ENCODE results near the gene PAK1IP1. TPM values are rescaled to one million over a fixed set of nuclear protein-coding genes. Genes with fewer than 3 reads are reported as not detected.
"Not testable (repeated sequence)": the region's sequence is repeated elsewhere in the genome, so short reads cannot be mapped to it uniquely, and the experiment has no call there.

The PAK1IP1 gene
- total RNA-seq, 1 donor from 2014 or later, result 15.5 TPM

GRCh38 chr6:10749734-10750133, 55.0 kb downstream of the PAK1IP1 start:
- no peaks in the 10 kb centered on the region for H3K27me3 Mint-ChIP-seq (ENCODE audit: low read depth)
- no peak for DNase-seq (ENCODE audit: low spot score in 2 of 2, unreplicated experiment in 2 of 2)
- TF ChIP-seq, protein P1, sequence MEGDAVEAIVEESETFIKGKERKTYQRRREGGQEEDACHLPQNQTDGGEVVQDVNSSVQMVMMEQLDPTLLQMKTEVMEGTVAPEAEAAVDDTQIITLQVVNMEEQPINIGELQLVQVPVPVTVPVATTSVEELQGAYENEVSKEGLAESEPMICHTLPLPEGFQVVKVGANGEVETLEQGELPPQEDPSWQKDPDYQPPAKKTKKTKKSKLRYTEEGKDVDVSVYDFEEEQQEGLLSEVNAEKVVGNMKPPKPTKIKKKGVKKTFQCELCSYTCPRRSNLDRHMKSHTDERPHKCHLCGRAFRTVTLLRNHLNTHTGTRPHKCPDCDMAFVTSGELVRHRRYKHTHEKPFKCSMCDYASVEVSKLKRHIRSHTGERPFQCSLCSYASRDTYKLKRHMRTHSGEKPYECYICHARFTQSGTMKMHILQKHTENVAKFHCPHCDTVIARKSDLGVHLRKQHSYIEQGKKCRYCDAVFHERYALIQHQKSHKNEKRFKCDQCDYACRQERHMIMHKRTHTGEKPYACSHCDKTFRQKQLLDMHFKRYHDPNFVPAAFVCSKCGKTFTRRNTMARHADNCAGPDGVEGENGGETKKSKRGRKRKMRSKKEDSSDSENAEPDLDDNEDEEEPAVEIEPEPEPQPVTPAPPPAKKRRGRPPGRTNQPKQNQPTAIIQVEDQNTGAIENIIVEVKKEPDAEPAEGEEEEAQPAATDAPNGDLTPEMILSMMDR (IDR thresholded peaks at IDR 0.05; ENCODE audit: unreplicated experiment), result no peak
- peak overlapping the region; percentile 96 for H3K4me3 Mint-ChIP-seq
- peaks cover 14% of the 10 kb centered on the region for H3K36me3 Mint-ChIP-seq
- peaks cover 27% of the 10 kb centered on the region for H3K4me1 Mint-ChIP-seq
- H3K27ac Mint-ChIP-seq, result peak overlapping the region; percentile 86
- no peaks in the 10 kb centered on the region for H3K9me3 Mint-ChIP-seq

DNA sequence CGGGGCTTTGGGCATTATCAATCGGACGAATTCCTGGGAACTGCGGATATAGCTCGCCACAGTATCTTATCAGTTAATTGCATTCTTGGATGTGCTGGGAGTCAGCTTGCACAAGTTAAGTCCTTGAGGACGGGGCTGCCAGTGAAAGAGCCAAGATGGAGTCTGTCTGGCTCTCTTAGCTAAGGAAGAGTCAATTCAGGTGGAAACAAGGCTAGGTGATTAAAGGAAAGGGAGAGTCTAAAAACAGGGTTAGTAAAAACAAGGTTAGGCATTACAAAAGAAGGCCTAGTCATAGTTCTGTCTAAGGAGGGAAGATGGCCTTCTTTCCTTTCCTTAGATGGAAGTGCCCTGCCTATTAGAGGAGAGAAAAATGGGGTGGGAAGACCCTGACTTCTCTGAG, 55.8 kb downstream of the PAK1IP1 start:
- peak overlapping the region; percentile 86 for H3K27ac Mint-ChIP-seq
- not testable (repeated sequence) for DNase-seq (ENCODE audit: low spot score in 2 of 2, unreplicated experiment in 2 of 2); H3K4me3 Mint-ChIP-seq; H3K27me3 Mint-ChIP-seq (ENCODE audit: low read depth); H3K9me3 Mint-ChIP-seq
- H3K36me3 Mint-ChIP-seq, result peaks cover 21% of the 10 kb centered on the region
- peaks cover 27% of the 10 kb centered on the region for H3K4me1 Mint-ChIP-seq

- not testable (repeated sequence) for H3K27ac Mint-ChIP-seq; H3K27me3 Mint-ChIP-seq (ENCODE audit: low read depth); DNase-seq (ENCODE audit: low spot score in 2 of 2, unreplicated experiment in 2 of 2); H3K4me3 Mint-ChIP-seq; H3K9me3 Mint-ChIP-seq
- peaks cover 25% of the 10 kb centered on the region for H3K4me1 Mint-ChIP-seq
- H3K36me3 Mint-ChIP-seq, result peaks cover 26% of the 10 kb centered on the region
Measured at GRCh38 chr6:10751757-10752156, 57.0 kb downstream of the PAK1IP1 start.

- no peak overlapping the region for H3K4me3 Mint-ChIP-seq
Measured at GRCh38 chr6:10756085-10756484, 61.3 kb downstream of the PAK1IP1 start.

More at GRCh38 chr6:10756085-10756484, 61.3 kb downstream of the PAK1IP1 start:
- Mint-ChIP-seq H3K36me3 (peaks cover 44% of the 10 kb centered on the region), H3K27me3 (ENCODE audit: low read depth) (no peaks in the 10 kb centered on the region), H3K4me1 (peaks cover 10% of the 10 kb centered on the region), H3K9me3 (no peaks in the 10 kb centered on the region), H3K27ac (no peak overlapping the region)
- TF ChIP-seq, protein P1 (IDR thresholded peaks at IDR 0.05; ENCODE audit: unreplicated experiment), result no peak
- DNase-seq (ENCODE audit: low spot score in 2 of 2, unreplicated experiment in 2 of 2), result no peak

Other genes starting within 250 kb of the PAK1IP1 start
- 29.3 to 35.0 TPM (median 32.2 TPM) in 3 replicates for gene GCNT2, start 173.6 kb upstream of the PAK1IP1 start, total RNA-seq
- 3.1 to 4.6 TPM (median 3.8 TPM) in 3 replicates for gene C6orf52, start 356 bp upstream of the PAK1IP1 start, total RNA-seq
- 74.4 to 78.9 TPM (median 75.7 TPM) in 3 replicates for gene TMEM14C, start 28.1 kb downstream of the PAK1IP1 start, total RNA-seq
- gene TMEM14B, start 52.8 kb downstream of the PAK1IP1 start, total RNA-seq, result 56.1 to 58.5 TPM (median 57.3 TPM) in 3 replicates
- 0.14 to 0.25 TPM (median 0.24 TPM) in 3 replicates for gene MAK, start 143.6 kb downstream of the PAK1IP1 start, total RNA-seq
- gene GCM2, start 187.1 kb downstream of the PAK1IP1 start, total RNA-seq, result not detected in 3 replicates
- gene SYCP2L, start 192.1 kb downstream of the PAK1IP1 start, total RNA-seq, result 16.6 to 20.1 TPM (median 19.9 TPM) in 3 replicates